Neural crest cell (in vitro differentiated cells): ENCODE measurements around the gene GABRD. TPM values are rescaled to one million over a fixed set of nuclear protein-coding genes. Genes with fewer than 3 reads are reported as not detected.

Source experiments
- DNase-seq: peaks from one replicate; pipeline ENCODE4 v3.0.0; 2021; ENCODE audit warnings: low read depth, mixed read lengths, low spot score
- H3K27ac Mint-ChIP-seq: one replicate; pipeline ENCODE4 v1.8.0; 2021; ENCODE audit warnings: mild to moderate bottlenecking, mixed read lengths; ENCODE audit not compliant: unreplicated experiment
- H3K27me3 Mint-ChIP-seq: 2 replicates; pipeline ENCODE4 v1.8.0; 2021; ENCODE audit warnings: low read depth, mild to moderate bottlenecking, mixed read lengths
- H3K36me3 Mint-ChIP-seq: 2 replicates; pipeline ENCODE4 v1.8.0; 2021; ENCODE audit warnings: low read depth, mild to moderate bottlenecking, mixed read lengths
- H3K4me1 Mint-ChIP-seq: 2 replicates; pipeline ENCODE4 v1.8.0; 2021; ENCODE audit warnings: mixed read lengths
- H3K4me3 Mint-ChIP-seq: one replicate; pipeline ENCODE4 v1.8.0; 2021; ENCODE audit warnings: mild to moderate bottlenecking, mixed read lengths
- H3K9me3 Mint-ChIP-seq: 2 replicates; pipeline ENCODE4 v1.8.0; 2021; ENCODE audit warnings: mixed read lengths
- total RNA-seq: library from RNA; stranded (reverse); gene quantifications from 2 replicates; pipeline ENCODE4 v1.2.1, GENCODE V29; 2021
- TF ChIP-seq, protein P1 (sequence below): fragments of 200-600 bp; sonication (generic); conservative IDR thresholded peaks from 2 replicates; pipeline ENCODE4 v1.5.0; 2021; ENCODE audit warnings: antibody characterized with exemption, mild to moderate bottlenecking

GABRD gene
- total RNA-seq, 1 donor from 2014 or later, result 0.54 TPM

DNA sequence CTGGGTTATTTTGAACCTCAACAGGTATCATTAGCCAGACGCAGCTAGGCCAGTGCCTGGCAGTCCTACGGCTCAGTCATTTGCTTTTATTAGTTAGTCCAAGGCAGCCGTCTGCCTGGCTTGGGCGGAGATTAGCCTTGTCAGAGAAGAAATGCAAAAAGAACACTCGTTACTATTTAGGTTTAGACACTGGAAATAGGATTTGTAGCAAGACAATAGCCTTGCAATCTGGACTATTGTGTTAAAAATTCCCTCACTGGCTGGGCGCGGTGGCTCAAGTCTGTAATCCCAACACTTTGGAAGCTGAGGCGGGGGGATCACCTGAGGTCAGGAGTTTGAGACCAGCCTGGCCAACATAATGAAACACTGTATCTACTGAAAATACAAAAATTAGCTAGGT is 20.1 kb downstream of the GABRD start:
- no peak overlapping the region for H3K27ac Mint-ChIP-seq
- DNase-seq, result no peak
- TF ChIP-seq, protein P1, sequence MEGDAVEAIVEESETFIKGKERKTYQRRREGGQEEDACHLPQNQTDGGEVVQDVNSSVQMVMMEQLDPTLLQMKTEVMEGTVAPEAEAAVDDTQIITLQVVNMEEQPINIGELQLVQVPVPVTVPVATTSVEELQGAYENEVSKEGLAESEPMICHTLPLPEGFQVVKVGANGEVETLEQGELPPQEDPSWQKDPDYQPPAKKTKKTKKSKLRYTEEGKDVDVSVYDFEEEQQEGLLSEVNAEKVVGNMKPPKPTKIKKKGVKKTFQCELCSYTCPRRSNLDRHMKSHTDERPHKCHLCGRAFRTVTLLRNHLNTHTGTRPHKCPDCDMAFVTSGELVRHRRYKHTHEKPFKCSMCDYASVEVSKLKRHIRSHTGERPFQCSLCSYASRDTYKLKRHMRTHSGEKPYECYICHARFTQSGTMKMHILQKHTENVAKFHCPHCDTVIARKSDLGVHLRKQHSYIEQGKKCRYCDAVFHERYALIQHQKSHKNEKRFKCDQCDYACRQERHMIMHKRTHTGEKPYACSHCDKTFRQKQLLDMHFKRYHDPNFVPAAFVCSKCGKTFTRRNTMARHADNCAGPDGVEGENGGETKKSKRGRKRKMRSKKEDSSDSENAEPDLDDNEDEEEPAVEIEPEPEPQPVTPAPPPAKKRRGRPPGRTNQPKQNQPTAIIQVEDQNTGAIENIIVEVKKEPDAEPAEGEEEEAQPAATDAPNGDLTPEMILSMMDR, result no peak
- no peak overlapping the region for H3K4me3 Mint-ChIP-seq
- H3K4me1 Mint-ChIP-seq, result peaks cover 4% of the 10 kb centered on the region
- H3K9me3 Mint-ChIP-seq, result no peaks in the 10 kb centered on the region
- H3K36me3 Mint-ChIP-seq, result no peaks in the 10 kb centered on the region
- peaks cover 7% of the 10 kb centered on the region for H3K27me3 Mint-ChIP-seq

GRCh38 chr1:2041305-2041704 is 22.2 kb downstream of the GABRD start:
- peaks cover 21% of the 10 kb centered on the region for H3K27me3 Mint-ChIP-seq

GRCh38 chr1:2041887-2042286 is 22.7 kb downstream of the GABRD start:
- peaks cover 24% of the 10 kb centered on the region for H3K27me3 Mint-ChIP-seq

More at GRCh38 chr1:2041305-2041704, 22.2 kb downstream of the GABRD start:
- Mint-ChIP-seq H3K4me1 (peaks cover 9% of the 10 kb centered on the region), H3K9me3 (no peaks in the 10 kb centered on the region), H3K27ac (no peak overlapping the region), H3K4me3 (no peak overlapping the region), H3K36me3 (no peaks in the 10 kb centered on the region)
- no peak for DNase-seq
- TF ChIP-seq, protein P1, result no peak

GRCh38 chr1:2042830-2043773 is 24.0 kb downstream of the GABRD start:
- Mint-ChIP-seq H3K4me1 (peaks cover 9% of the 10 kb centered on the region), H3K36me3 (no peaks in the 10 kb centered on the region), H3K27ac (no peak overlapping the region), H3K27me3 (peaks cover 35% of the 10 kb centered on the region), H3K9me3 (no peaks in the 10 kb centered on the region), H3K4me3 (no peak overlapping the region)
- TF ChIP-seq, protein P1, result peak; percentile 14
- no peak for DNase-seq

More at GRCh38 chr1:2041887-2042286, 22.7 kb downstream of the GABRD start:
- H3K27ac Mint-ChIP-seq, result no peak overlapping the region
- peaks cover 9% of the 10 kb centered on the region for H3K4me1 Mint-ChIP-seq
- no peak for DNase-seq
- TF ChIP-seq, protein P1, result no peak
- no peaks in the 10 kb centered on the region for H3K36me3 Mint-ChIP-seq
- no peak overlapping the region for H3K4me3 Mint-ChIP-seq
- no peaks in the 10 kb centered on the region for H3K9me3 Mint-ChIP-seq

DNA sequence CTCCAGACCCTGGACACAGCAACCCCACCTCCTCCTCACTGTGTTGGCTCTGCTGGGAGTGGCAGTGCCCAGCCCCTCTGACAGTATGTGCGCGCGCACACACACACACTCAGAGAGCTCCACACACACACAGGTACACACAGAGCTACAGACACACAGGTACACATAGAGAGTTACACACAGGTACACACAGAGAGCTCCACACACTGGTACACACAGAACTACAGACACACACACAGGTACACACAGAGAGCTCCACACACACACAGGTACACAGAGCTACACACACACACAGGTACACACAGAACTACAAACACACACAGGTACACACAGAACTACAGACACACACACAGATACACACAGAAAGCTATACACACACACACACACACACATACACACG is 24.7 kb downstream of the GABRD start:
- H3K27me3 Mint-ChIP-seq, result peaks cover 41% of the 10 kb centered on the region
- no peak for DNase-seq
- no peaks in the 10 kb centered on the region for H3K9me3 Mint-ChIP-seq
- H3K4me3 Mint-ChIP-seq, result no peak overlapping the region
- H3K27ac Mint-ChIP-seq, result no peak overlapping the region
- H3K36me3 Mint-ChIP-seq, result no peaks in the 10 kb centered on the region
- TF ChIP-seq, protein P1, result no peak
- peaks cover 9% of the 10 kb centered on the region for H3K4me1 Mint-ChIP-seq
